ENCODE measurements around the gene SLC22A23. TPM values are rescaled to one million over a fixed set of nuclear protein-coding genes. Genes with fewer than 3 reads are reported as not detected.

The SLC22A23 gene
- total RNA-seq, 1 donor, result 18.1 TPM

GRCh38 chr6:3372912-3373554 is 83.8 kb downstream of the SLC22A23 start:
- H3K4me3 ChIP-seq (ENCODE audit: insufficient read depth, low read length), result no peak overlapping the region
- H3K36me3 ChIP-seq (ENCODE audit: insufficient read depth, low read length), result no peaks in the 10 kb centered on the region
- H3K4me2 ChIP-seq (ENCODE audit: insufficient read depth, low read length), result no peak overlapping the region
- H2AFZ ChIP-seq (ENCODE audit: low read length), result no peak overlapping the region
- H3K27me3 ChIP-seq (ENCODE audit: insufficient read depth, low read length), result no peaks in the 10 kb centered on the region
- H3K4me1 ChIP-seq (ENCODE audit: insufficient read depth, low read length), result peaks cover 14% of the 10 kb centered on the region
- no peaks in the 10 kb centered on the region for H4K20me1 ChIP-seq (ENCODE audit: insufficient read depth, low read length)
- no peak for TF ChIP-seq CTCF (IDR thresholded peaks at IDR 0.05; ENCODE audit: extremely low read depth, low read depth, low read length)
- no peaks in the 10 kb centered on the region for H3K9me3 ChIP-seq (ENCODE audit: low read depth, low read length)
- no peak for DNase-seq (ENCODE audit: insufficient read length, low spot score, missing footprints)
- H3K27ac ChIP-seq (ENCODE audit: low read depth, low read length), result no peak overlapping the region
- H3K79me2 ChIP-seq (ENCODE audit: insufficient read depth, low read length), result peaks cover under 1% of the 10 kb centered on the region

GRCh38 chr6:3372184-3372846 is 84.5 kb downstream of the SLC22A23 start:
- H3K4me1 ChIP-seq (ENCODE audit: insufficient read depth, low read length), result peaks cover 7% of the 10 kb centered on the region
- TF ChIP-seq CTCF (IDR thresholded peaks at IDR 0.05; ENCODE audit: extremely low read depth, low read depth, low read length), result no peak
- H3K4me2 ChIP-seq (ENCODE audit: insufficient read depth, low read length), result no peak overlapping the region
- H3K9me3 ChIP-seq (ENCODE audit: low read depth, low read length), result no peaks in the 10 kb centered on the region
- H4K20me1 ChIP-seq (ENCODE audit: insufficient read depth, low read length), result no peaks in the 10 kb centered on the region
- no peaks in the 10 kb centered on the region for H3K27me3 ChIP-seq (ENCODE audit: insufficient read depth, low read length)
- H3K36me3 ChIP-seq (ENCODE audit: insufficient read depth, low read length), result no peaks in the 10 kb centered on the region
- H2AFZ ChIP-seq (ENCODE audit: low read length), result no peak overlapping the region
- H3K79me2 ChIP-seq (ENCODE audit: insufficient read depth, low read length), result no peaks in the 10 kb centered on the region
- H3K4me3 ChIP-seq (ENCODE audit: insufficient read depth, low read length), result no peak overlapping the region
- DNase-seq (ENCODE audit: insufficient read length, low spot score, missing footprints), result no peak
- H3K27ac ChIP-seq (ENCODE audit: low read depth, low read length), result no peak overlapping the region

- no peak overlapping the region for H3K4me3 ChIP-seq (ENCODE audit: insufficient read depth, low read length)
- no peak for DNase-seq (ENCODE audit: insufficient read length, low spot score, missing footprints)
- no peaks in the 10 kb centered on the region for H3K36me3 ChIP-seq (ENCODE audit: insufficient read depth, low read length)
- TF ChIP-seq CTCF (IDR thresholded peaks at IDR 0.05; ENCODE audit: extremely low read depth, low read depth, low read length), result no peak
- no peaks in the 10 kb centered on the region for H3K4me1 ChIP-seq (ENCODE audit: insufficient read depth, low read length)
- H3K27me3 ChIP-seq (ENCODE audit: insufficient read depth, low read length), result no peaks in the 10 kb centered on the region
- no peaks in the 10 kb centered on the region for H4K20me1 ChIP-seq (ENCODE audit: insufficient read depth, low read length)
- H3K27ac ChIP-seq (ENCODE audit: low read depth, low read length), result no peak overlapping the region
- H3K79me2 ChIP-seq (ENCODE audit: insufficient read depth, low read length), result no peaks in the 10 kb centered on the region
- no peak overlapping the region for H3K4me2 ChIP-seq (ENCODE audit: insufficient read depth, low read length)
- H3K9me3 ChIP-seq (ENCODE audit: low read depth, low read length), result no peaks in the 10 kb centered on the region
- no peak overlapping the region for H2AFZ ChIP-seq (ENCODE audit: low read length)
Measured at GRCh38 chr6:3371222-3371949, 85.5 kb downstream of the SLC22A23 start.

Measured in osteoblast (primary cell).